Panc1 (cell line): ENCODE measurements around the gene TSPAN14. TPM values are rescaled to one million over a fixed set of nuclear protein-coding genes. Genes with fewer than 3 reads are reported as not detected.

ENCODE experiments used
- ATAC-seq: fragments of 200-7000 bp; cut with Tn5 transposase; 2 replicates; pipeline ENCODE4 v1.9.1; 2020; ENCODE audit warnings: mild to moderate bottlenecking, moderate library complexity
- BruUV-seq: library from RNA; stranded (reverse); fragments of 400-500 nt; replicated peaks from 2 replicates; lab custom pipeline; 2021; lab: Mats Ljungman, UMichigan
- CTCF ChIA-PET: fragments of 300-600 bp; sonication (Branson Sonifier 250); formaldehyde crosslinking; loops from one replicate; lab custom pipeline; 2022; ENCODE audit warnings: antibody characterized with exemption; lab: Charles Lee
- POLR2A ChIA-PET: fragments of 300-600 bp; sonication (Branson Sonifier 250); formaldehyde crosslinking; loops from one replicate; lab custom pipeline; 2022; ENCODE audit warnings: antibody characterized with exemption; lab: Charles Lee
- DNase-seq: peaks from one replicate; pipeline ENCODE4 v3.0.0-alpha.2; 2010; ENCODE audit warnings: low read depth, low spot score
- H3K27ac ChIP-seq: 2 replicates; pipeline ENCODE4 v1.5.1; 2011; ENCODE audit warnings: mild to moderate bottlenecking, low read length, inconsistent platforms
- H3K27me3 ChIP-seq: fragments of 200-500 bp; sonication (Bioruptor generic); 2 replicates; pipeline ENCODE4 v1.6.0; 2014; ENCODE audit warnings: low read length, inconsistent platforms; ENCODE audit not compliant: control insufficient read depth, insufficient read depth
- H3K36me3 ChIP-seq: fragments of 200-500 bp; sonication (Bioruptor generic); 2 replicates; pipeline ENCODE4 v1.5.1; 2014; ENCODE audit warnings: inconsistent platforms, mild to moderate bottlenecking, low read length, moderate library complexity; ENCODE audit not compliant: control insufficient read depth, insufficient read depth
- H3K4me1 ChIP-seq: 2 replicates; pipeline ENCODE4 v1.5.1; 2011; ENCODE audit warnings: inconsistent platforms, mild to moderate bottlenecking, low read length, moderate library complexity; ENCODE audit not compliant: control insufficient read depth, insufficient read depth
- H3K4me3 ChIP-seq, 2 experiments: 2 replicates each; pipeline ENCODE4 v1.5.1; 2011 to 2012; ENCODE audit warnings: low read depth in 2 of 2, low read length in 2 of 2, mild to moderate bottlenecking in 2 of 2, inconsistent platforms in 1 of 2, moderate library complexity in 1 of 2
- H3K9me3 ChIP-seq: fragments of 200-500 bp; sonication (Bioruptor generic); 2 replicates; pipeline ENCODE4 v1.5.1; 2014; ENCODE audit warnings: low read depth, mild to moderate bottlenecking, inconsistent platforms, low read length, moderate library complexity; ENCODE audit not compliant: control insufficient read depth, insufficient read depth
- POLR2AphosphoS5 ChIP-seq: IDR thresholded peaks from 2 replicates; pipeline ENCODE4 v1.6.1; 2012; ENCODE audit warnings: mild to moderate bottlenecking, low read depth, low read length, moderate library complexity
- SIN3A ChIP-seq: IDR thresholded peaks from 2 replicates; pipeline ENCODE4 v1.6.1; 2012; ENCODE audit warnings: low read depth, mild to moderate bottlenecking, low read length, moderate library complexity, borderline replicate concordance; ENCODE audit not compliant: insufficient read depth
- TCF7L2 ChIP-seq: IDR thresholded peaks from 2 replicates; pipeline ENCODE4 v1.6.1; 2011; ENCODE audit warnings: mild to moderate bottlenecking, low read depth, low read length, inconsistent platforms
- in situ Hi-C: cut with HindIII; loops from 2 replicates; pipeline ENCODE4 v1.10.0; 2016; ENCODE audit warnings: low sequenced_read_pairs, low pct_unique_long_range_greater_than_20kb
- intact Hi-C: fragments of 100-400 bp; cut with micrococcal nuclease; formaldehyde crosslinking; loops from one replicate; pipeline ENCODE4 v1.10.0; 2022; ENCODE audit not compliant: unreplicated experiment
- total RNA-seq: library from RNA; stranded (reverse); gene quantifications from one replicate; pipeline ENCODE4 v1.2.1, GENCODE V29; 2021; ENCODE audit not compliant: unreplicated experiment
- TF ChIP-seq, protein P1 (sequence below), 2 experiments: IDR thresholded peaks; 2 replicates each; pipeline ENCODE4 v1.6.1; 2011 to 2012; ENCODE audit warnings: low read depth in 2 of 2, control low read depth in 1 of 2, low read length in 1 of 2, mild to moderate bottlenecking in 1 of 2, moderate library complexity in 1 of 2; ENCODE audit not compliant: insufficient read depth in 1 of 2
- TF ChIP-seq, protein P2 (sequence below): fragments of 450-650 bp; IDR thresholded peaks from 2 replicates; pipeline ENCODE4 v1.5.1; 2017; ENCODE audit warnings: mild to moderate bottlenecking

The TSPAN14 gene
- total RNA-seq, 1 experiment from 2014 or later, result 39.0 TPM

DNA sequence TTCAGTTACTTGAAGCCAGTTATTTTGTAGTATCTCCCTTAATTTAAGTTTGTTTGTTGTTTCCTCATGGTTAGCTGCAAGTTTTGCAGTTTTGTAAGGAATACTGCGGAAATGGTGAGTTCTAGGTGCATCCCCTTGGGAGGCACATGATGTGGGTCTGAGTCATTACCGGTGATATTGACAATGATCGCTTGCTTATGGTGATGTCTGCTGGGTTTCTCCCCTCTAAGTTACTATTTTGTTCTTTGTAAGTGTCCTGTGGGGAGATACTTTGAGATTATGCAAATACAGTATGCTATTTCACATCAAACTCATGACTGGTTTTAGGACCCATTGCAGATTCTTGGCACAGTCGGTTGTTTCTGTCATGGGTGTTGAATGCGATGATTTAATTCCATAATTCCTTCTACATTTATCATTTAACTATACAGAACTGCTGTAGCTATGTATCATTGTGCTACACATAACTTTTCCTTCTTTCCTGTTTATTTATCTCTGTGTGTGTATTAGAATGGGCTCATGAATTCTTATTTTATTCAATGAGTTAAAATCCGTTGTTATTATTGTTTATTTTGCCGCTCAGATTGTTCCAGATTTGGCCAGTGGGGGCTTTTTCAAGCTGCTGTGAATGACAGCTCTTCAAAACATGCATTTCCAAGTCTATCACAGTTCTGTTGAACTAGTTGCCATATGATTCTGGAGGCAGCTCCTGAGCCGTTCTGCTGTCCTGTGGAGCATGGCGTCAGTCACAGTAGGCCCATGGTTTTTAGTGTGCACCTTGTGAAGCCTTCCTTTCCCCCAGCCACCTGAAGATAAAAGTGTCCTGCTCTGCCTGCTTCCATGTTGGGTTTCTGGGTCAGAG is 18.4 kb downstream of the TSPAN14 start:
- no TSS peak for BruUV-seq
- in situ Hi-C loops, result no loop called here
- DNase-seq (no peak), ATAC-seq (no peak; the same call in 1 of the 2 replicates)
- no peak overlapping the region for H3K4me3 ChIP-seq
- TF ChIP-seq, protein P1, sequence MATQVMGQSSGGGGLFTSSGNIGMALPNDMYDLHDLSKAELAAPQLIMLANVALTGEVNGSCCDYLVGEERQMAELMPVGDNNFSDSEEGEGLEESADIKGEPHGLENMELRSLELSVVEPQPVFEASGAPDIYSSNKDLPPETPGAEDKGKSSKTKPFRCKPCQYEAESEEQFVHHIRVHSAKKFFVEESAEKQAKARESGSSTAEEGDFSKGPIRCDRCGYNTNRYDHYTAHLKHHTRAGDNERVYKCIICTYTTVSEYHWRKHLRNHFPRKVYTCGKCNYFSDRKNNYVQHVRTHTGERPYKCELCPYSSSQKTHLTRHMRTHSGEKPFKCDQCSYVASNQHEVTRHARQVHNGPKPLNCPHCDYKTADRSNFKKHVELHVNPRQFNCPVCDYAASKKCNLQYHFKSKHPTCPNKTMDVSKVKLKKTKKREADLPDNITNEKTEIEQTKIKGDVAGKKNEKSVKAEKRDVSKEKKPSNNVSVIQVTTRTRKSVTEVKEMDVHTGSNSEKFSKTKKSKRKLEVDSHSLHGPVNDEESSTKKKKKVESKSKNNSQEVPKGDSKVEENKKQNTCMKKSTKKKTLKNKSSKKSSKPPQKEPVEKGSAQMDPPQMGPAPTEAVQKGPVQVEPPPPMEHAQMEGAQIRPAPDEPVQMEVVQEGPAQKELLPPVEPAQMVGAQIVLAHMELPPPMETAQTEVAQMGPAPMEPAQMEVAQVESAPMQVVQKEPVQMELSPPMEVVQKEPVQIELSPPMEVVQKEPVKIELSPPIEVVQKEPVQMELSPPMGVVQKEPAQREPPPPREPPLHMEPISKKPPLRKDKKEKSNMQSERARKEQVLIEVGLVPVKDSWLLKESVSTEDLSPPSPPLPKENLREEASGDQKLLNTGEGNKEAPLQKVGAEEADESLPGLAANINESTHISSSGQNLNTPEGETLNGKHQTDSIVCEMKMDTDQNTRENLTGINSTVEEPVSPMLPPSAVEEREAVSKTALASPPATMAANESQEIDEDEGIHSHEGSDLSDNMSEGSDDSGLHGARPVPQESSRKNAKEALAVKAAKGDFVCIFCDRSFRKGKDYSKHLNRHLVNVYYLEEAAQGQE (IDR thresholded peaks at IDR 0.05; ENCODE audit: insufficient read depth in 1 of 2, low read depth in 2 of 2, low read length in 1 of 2), result no peak
- TF ChIP-seq SIN3A (no peak), POLR2AphosphoS5 (no peak), TCF7L2 (no peak)
- TF ChIP-seq, protein P2, sequence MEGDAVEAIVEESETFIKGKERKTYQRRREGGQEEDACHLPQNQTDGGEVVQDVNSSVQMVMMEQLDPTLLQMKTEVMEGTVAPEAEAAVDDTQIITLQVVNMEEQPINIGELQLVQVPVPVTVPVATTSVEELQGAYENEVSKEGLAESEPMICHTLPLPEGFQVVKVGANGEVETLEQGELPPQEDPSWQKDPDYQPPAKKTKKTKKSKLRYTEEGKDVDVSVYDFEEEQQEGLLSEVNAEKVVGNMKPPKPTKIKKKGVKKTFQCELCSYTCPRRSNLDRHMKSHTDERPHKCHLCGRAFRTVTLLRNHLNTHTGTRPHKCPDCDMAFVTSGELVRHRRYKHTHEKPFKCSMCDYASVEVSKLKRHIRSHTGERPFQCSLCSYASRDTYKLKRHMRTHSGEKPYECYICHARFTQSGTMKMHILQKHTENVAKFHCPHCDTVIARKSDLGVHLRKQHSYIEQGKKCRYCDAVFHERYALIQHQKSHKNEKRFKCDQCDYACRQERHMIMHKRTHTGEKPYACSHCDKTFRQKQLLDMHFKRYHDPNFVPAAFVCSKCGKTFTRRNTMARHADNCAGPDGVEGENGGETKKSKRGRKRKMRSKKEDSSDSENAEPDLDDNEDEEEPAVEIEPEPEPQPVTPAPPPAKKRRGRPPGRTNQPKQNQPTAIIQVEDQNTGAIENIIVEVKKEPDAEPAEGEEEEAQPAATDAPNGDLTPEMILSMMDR, result no peak
- ChIA-PET CTCF (no interaction called here), POLR2A (no interaction called here)
- H3K9me3 ChIP-seq, result no peaks in the 10 kb centered on the region; the same call in 1 of the 2 replicates
- no peak overlapping the region for H3K27ac ChIP-seq
- no peaks in the 10 kb centered on the region for H3K27me3 ChIP-seq
- intact Hi-C loops, result no loop called here
- peaks cover 13% of the 10 kb centered on the region for H3K4me1 ChIP-seq
- H3K36me3 ChIP-seq, result no peaks in the 10 kb centered on the region

DNA sequence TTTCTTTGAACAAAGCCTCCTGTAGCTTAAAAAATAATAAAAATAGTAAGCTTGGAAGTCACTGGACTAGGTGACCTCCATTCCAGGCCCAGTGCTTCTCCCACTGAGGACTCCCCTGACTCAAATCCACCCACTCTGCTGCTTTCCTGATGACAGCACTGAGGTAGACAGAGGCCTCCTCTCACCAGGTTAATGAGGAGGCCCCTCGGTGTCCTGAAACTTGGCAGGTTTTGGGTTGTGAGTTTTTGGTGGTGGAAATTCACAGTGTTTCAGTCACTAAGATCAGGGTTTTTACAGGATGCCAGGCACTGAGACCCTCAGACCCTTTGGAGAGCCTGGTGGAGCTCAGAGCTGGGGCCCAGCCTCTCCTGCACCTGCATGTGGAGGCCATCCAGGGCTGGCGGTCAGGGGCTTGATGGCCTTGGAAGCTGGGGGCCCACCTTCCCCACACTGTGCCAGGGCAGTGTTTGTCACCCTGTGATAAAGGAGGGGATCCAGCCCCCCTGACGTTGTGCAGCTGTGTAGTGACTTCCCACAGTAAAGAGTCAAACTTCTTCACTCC is 19.1 kb downstream of the TSPAN14 start:
- H3K9me3 ChIP-seq, result peaks cover 4% of the 10 kb centered on the region; the same call in 1 of the 2 replicates
- BruUV-seq, result no TSS peak
- intact Hi-C loops (no loop called here), in situ Hi-C loops (no loop called here)
- no peak for DNase-seq
- CTCF ChIA-PET, result interaction anchor here (0.7 kb wide), 1 partner anchor 123 kb away, joined by 8 read pairs; no protein-coding TSS in a partner anchor
- H3K4me1 ChIP-seq, result peaks cover 6% of the 10 kb centered on the region
- H3K27me3 ChIP-seq, result no peaks in the 10 kb centered on the region
- H3K36me3 ChIP-seq, result no peaks in the 10 kb centered on the region
- no peak overlapping the region for H3K27ac ChIP-seq
- no peak overlapping the region for H3K4me3 ChIP-seq
- TF ChIP-seq TCF7L2, result no peak
- TF ChIP-seq SIN3A, result no peak
- TF ChIP-seq POLR2AphosphoS5, result no peak
- TF ChIP-seq, protein P2, result no peak
- TF ChIP-seq, protein P1 (IDR thresholded peaks at IDR 0.05; ENCODE audit: insufficient read depth in 1 of 2, low read depth in 2 of 2, low read length in 1 of 2), result no peak
- ATAC-seq, result no peak
- POLR2A ChIA-PET, result no interaction called here
